ENCODE measurements around the gene WASF2.

DNA sequence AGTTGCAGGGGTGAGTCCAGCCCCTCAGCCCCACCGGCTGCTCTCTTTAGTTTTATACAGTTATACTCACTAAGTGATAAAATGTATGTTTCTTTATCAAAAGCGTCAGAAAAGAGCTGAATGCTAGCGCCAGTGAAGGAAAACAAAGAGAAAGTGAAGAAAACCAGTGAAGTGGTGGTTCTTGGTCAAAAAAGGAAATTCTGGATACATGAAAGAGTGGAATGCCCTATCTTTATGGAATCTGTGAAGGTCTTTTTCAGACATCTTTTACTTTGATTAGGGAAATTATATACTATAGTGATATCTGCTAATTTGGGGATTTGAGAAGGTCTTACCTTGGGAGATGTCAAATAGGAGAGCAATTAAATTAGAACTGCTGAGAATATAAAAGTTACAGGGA is 56.3 kb downstream of the WASF2 start:
- no peak for TF ChIP-seq CTCF (IDR thresholded peaks at IDR 0.05)
- no peak for TF ChIP-seq EZH2 (IDR thresholded peaks at IDR 0.05)

All from neural progenitor cell (in vitro differentiated cells).